ENCODE results near the gene SHCBP1. TPM values are rescaled to one million over a fixed set of nuclear protein-coding genes. Genes with fewer than 3 reads are reported as not detected.
"Not testable (repeated sequence)": the region's sequence is repeated elsewhere in the genome, so short reads cannot be mapped to it uniquely, and the experiment has no call there.

SHCBP1 gene
- total and polyA plus RNA-seq, 4 experiments from 2014 or later, result 0.11 to 0.55 (median 0.43) TPM

DNA sequence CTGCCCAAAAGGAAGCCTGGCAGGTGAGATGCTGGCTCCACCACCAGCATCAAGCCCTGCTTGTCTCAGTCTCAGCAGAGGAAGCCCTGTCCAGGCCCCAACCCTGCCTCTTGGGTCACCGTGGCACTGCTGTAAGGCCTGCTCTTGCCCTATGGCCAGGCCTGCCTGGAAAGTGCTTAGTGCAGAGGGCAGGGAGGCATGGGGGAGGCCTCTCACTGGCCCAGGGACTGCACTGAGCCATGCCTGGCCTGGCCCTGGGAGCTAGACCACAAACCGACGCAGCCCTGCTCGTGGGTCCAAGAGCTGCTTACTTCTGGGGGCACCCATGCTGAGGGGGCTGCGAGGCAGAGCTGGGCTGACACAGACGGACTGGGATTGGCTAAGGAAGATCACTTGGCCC is 3.7 kb upstream of the SHCBP1 start:
- H3K9me3 Mint-ChIP-seq; H3K27me3 ChIP-seq (ENCODE audit: insufficient read depth, low read length); CTCF ChIA-PET (ENCODE audit: partially characterized antibody); DNase-seq; H3K27ac Mint-ChIP-seq; H3K9me3 ChIP-seq (ENCODE audit: control insufficient read depth in 1 of 2, low read length in 2 of 2); H3K4me3 Mint-ChIP-seq; H3K36me3 Mint-ChIP-seq; POLR2A ChIA-PET (ENCODE audit: partially characterized antibody); H3K36me3 ChIP-seq (ENCODE audit: insufficient read depth, low read length); H3K27me3 Mint-ChIP-seq; H3K4me3 ChIP-seq (ENCODE audit: low read length in 2 of 2); H3K27ac ChIP-seq (ENCODE audit: low read depth, low read length): not testable (repeated sequence)
- intact Hi-C loops (cut with micrococcal nuclease), result loop anchor here (5.0 kb wide), 1 partner anchor 347 kb away; the partner anchor contains the start of gene DNAJA2
- H3K4me1 ChIP-seq (ENCODE audit: insufficient read depth, low read length), result peaks cover 16% of the 10 kb centered on the region
- H3K4me1 Mint-ChIP-seq, result peaks cover 15 to 21% (median 16%) of the 10 kb centered on the region in 4 donors

DNA sequence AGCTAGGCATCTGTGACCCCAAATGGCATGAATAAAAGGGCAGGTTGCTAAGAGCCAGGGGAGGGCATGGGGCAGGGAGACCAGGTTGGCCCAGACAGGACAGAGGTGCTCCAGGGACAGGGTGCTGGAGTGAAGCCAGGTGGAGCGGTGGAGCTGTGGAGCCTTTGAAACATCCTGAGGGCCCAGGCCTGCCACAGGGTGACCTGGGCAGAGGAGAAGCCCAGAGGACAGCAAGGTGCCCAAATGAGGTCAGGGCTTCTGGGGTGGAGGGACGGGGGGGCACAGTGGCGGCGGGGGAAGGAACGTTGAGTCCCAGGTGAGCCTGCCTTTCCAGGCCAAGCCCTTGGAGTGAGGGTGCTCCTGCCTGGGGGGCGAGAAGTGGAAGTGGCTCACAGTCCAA is 2.5 kb upstream of the SHCBP1 start:
- H3K36me3 ChIP-seq (ENCODE audit: insufficient read depth, low read length); H3K27ac Mint-ChIP-seq; H3K9me3 Mint-ChIP-seq; CTCF ChIA-PET (ENCODE audit: partially characterized antibody); H3K4me3 Mint-ChIP-seq; H3K27me3 ChIP-seq (ENCODE audit: insufficient read depth, low read length); DNase-seq; H3K36me3 Mint-ChIP-seq; H3K27ac ChIP-seq (ENCODE audit: low read depth, low read length); H3K27me3 Mint-ChIP-seq; H3K4me3 ChIP-seq (ENCODE audit: low read length in 2 of 2); H3K9me3 ChIP-seq (ENCODE audit: control insufficient read depth in 1 of 2, low read length in 2 of 2); POLR2A ChIA-PET (ENCODE audit: partially characterized antibody): not testable (repeated sequence)
- intact Hi-C loops (cut with micrococcal nuclease), result loop anchor here (5.0 kb wide), 1 partner anchor 349 kb away; the partner anchor contains the start of gene DNAJA2
- H3K4me1 ChIP-seq (ENCODE audit: insufficient read depth, low read length), result peaks cover 16% of the 10 kb centered on the region
- peaks cover 15 to 21% (median 17%) of the 10 kb centered on the region in 4 donors for H3K4me1 Mint-ChIP-seq

DNA sequence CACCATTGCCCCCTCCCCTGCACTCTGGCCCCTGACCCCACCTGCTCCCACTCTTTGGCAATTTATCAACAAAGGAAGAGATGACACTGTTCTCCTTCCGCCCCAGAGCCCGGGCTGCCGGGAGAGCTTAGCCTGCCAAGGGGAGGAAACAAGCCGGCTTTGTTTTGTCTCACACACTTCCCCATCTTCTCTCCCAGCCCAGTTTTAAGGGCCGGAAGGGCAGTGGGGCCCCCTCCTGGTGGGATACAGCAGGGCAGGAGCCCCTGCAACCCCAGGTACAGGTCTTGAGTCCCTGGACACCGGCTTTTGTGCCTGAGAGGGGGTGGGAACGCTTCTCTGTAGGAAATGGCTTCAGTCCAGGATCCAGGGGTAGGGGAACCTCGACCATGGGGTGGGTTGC is 2.1 kb upstream of the SHCBP1 start:
- H3K4me1 ChIP-seq (ENCODE audit: insufficient read depth, low read length), result peaks cover 16% of the 10 kb centered on the region
- H3K27me3 Mint-ChIP-seq; DNase-seq; POLR2A ChIA-PET (ENCODE audit: partially characterized antibody); H3K9me3 Mint-ChIP-seq; H3K27ac ChIP-seq (ENCODE audit: low read depth, low read length); H3K36me3 ChIP-seq (ENCODE audit: insufficient read depth, low read length); H3K9me3 ChIP-seq (ENCODE audit: control insufficient read depth in 1 of 2, low read length in 2 of 2); H3K4me3 Mint-ChIP-seq; H3K36me3 Mint-ChIP-seq; H3K27ac Mint-ChIP-seq; CTCF ChIA-PET (ENCODE audit: partially characterized antibody); H3K4me3 ChIP-seq (ENCODE audit: low read length in 2 of 2); H3K27me3 ChIP-seq (ENCODE audit: insufficient read depth, low read length): not testable (repeated sequence)
- intact Hi-C loops (cut with micrococcal nuclease), result loop anchor here (5.0 kb wide), 1 partner anchor 349 kb away; the partner anchor contains the start of gene DNAJA2
- peaks cover 16 to 21% (median 17%) of the 10 kb centered on the region in 4 donors for H3K4me1 Mint-ChIP-seq

DNA sequence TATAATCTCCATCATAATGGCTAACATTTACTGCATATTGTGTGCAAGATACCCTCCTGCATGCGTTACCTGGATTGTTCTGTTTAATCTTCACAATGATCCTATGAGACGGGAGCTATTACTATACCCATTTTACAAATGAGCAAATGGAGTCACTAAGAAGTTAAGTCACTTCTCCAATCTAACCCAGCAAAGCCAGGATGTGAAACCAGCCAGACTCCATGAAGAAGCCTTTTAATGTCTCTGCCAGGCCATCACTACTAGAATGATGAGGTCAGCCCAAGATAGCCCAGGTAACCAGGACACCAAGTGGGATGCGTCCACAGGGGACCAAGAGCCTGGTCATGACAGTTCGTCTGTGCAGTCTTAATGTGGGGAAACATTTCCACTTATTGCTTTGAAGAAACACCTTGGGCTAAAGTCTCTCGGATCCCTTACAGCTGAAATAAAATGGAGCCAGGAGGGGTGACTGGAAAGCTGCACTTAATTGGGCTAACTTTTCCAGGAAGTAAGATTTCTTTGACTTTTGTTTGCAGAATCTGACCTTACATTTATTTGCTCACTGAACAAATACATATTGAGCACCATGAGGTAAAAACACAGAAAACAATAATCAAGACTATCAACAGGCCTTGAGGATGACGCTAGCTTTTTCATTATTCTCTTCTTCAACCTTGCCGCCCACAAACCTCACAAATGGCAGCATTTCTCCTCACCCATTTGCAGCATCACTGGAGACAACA is 926 bp upstream of the SHCBP1 start:
- peak overlapping the region in 5 of 7 donors; percentile 48 to 86 (median 76) for H3K27ac Mint-ChIP-seq
- no peak overlapping the region for H3K27ac ChIP-seq (ENCODE audit: low read depth, low read length)
- H3K4me1 Mint-ChIP-seq, result peaks cover 16 to 21% (median 17%) of the 10 kb centered on the region in 4 donors
- no peaks in the 10 kb centered on the region for H3K9me3 Mint-ChIP-seq
- peaks cover 16% of the 10 kb centered on the region for H3K4me1 ChIP-seq (ENCODE audit: insufficient read depth, low read length)
- H3K4me3 Mint-ChIP-seq, result peak overlapping the region; percentile 89 to 94 (median 90)
- ChIA-PET CTCF (ENCODE audit: partially characterized antibody) (no interaction called here), POLR2A (ENCODE audit: partially characterized antibody) (interaction anchor here (0.7 kb wide), 1 partner anchor 64 kb away, joined by 3 read pairs; no protein-coding TSS in a partner anchor)
- DNase-seq, result no peak
- H3K27me3 Mint-ChIP-seq, result no peaks in the 10 kb centered on the region
- no peaks in the 10 kb centered on the region for H3K36me3 Mint-ChIP-seq
- H3K36me3 ChIP-seq (ENCODE audit: insufficient read depth, low read length), result no peaks in the 10 kb centered on the region
- no peaks in the 10 kb centered on the region for H3K27me3 ChIP-seq (ENCODE audit: insufficient read depth, low read length)
- no peak overlapping the region for H3K4me3 ChIP-seq (ENCODE audit: low read length in 2 of 2)
- no peaks in the 10 kb centered on the region for H3K9me3 ChIP-seq (ENCODE audit: control insufficient read depth in 1 of 2, low read length in 2 of 2)
- intact Hi-C loops (cut with micrococcal nuclease), result loop anchor here (2.0 to 5.0 kb wide), 2 partner anchors 67 to 350 kb away; partner anchors contain the start of genes DNAJA2, ORC6 and VPS35

DNA sequence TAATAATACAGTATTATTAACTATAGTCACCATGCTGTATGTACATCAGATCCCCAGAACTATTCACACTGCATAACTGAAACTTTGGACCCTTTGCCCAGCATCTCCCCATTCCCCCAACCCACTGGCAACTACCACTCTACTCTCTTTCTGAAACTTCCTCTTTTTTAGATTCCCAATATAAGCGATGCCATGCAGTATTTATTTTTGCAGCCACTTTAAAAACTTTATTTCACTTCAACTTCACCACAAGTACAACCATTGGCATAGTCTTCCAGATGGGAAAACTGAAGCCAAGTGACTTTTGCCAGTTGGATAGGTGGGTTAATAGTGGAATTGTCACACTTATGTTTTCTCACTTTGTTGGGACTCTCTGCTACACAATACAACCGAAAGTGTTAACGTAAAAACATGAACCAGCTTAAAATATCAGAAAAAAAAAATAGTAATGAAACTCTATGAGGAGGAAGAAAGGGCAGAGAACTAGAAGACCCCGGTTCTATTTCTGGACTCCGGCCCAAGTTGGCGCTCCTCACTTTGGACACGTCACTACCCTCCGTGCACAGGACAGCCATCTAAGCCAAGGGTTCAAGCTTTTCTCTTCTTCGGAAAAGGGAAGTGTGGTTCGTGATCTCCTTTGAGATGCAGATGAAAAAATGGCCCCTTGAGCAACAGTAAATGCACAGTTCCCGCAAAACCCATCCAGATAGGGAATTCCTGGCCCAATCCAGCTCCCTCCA is 743 bp downstream of the SHCBP1 start:
- DNase-seq, result no peak
- peaks cover 17 to 21% (median 18%) of the 10 kb centered on the region in 4 donors for H3K4me1 Mint-ChIP-seq
- no peaks in the 10 kb centered on the region for H3K36me3 Mint-ChIP-seq
- ChIA-PET CTCF (ENCODE audit: partially characterized antibody) (no interaction called here), POLR2A (ENCODE audit: partially characterized antibody) (no interaction called here)
- H3K9me3 Mint-ChIP-seq, result no peaks in the 10 kb centered on the region
- intact Hi-C loops (cut with micrococcal nuclease), result loop anchor here (2.0 to 5.0 kb wide), 2 partner anchors 68 to 352 kb away; partner anchors contain the start of genes DNAJA2, ORC6 and VPS35
- Histone ChIP-seq H3K27ac (ENCODE audit: low read depth, low read length) (no peak overlapping the region), H3K4me3 (ENCODE audit: low read length in 2 of 2) (peak overlapping the region in 1 of 2 donors; percentile 53), H3K36me3 (ENCODE audit: insufficient read depth, low read length) (no peaks in the 10 kb centered on the region), H3K4me1 (ENCODE audit: insufficient read depth, low read length) (peaks cover 16% of the 10 kb centered on the region), H3K27me3 (ENCODE audit: insufficient read depth, low read length) (no peaks in the 10 kb centered on the region), H3K9me3 (ENCODE audit: control insufficient read depth in 1 of 2, low read length in 2 of 2) (no peaks in the 10 kb centered on the region)
- peak overlapping the region in 4 of 7 donors; percentile 8 to 84 (median 60) for H3K27ac Mint-ChIP-seq
- H3K4me3 Mint-ChIP-seq, result peak overlapping the region; percentile 82 to 92 (median 90)
- no peaks in the 10 kb centered on the region for H3K27me3 Mint-ChIP-seq

DNA sequence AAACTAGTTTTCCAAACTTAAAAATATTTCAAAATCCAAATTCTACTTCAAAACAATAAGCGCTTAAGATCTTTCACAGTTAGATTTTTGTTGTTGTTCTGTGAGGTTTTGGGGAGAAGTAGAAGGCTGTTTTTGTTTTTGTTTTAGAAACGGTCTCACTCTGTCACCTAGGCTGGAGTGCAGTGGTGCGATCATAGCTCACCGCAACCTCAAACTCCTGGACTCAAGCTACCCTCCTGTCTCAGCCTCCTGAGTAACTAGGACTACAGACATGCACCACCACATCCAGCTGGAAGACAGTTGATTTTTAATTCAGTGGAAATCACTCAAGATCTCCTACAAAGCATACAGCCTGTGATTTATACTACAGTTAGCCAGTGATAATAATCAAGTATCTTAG is 2.7 kb downstream of the SHCBP1 start:
- Histone ChIP-seq H3K27me3 (ENCODE audit: insufficient read depth, low read length) (no peaks in the 10 kb centered on the region), H3K27ac (ENCODE audit: low read depth, low read length) (no peak overlapping the region), H3K4me1 (ENCODE audit: insufficient read depth, low read length) (peaks cover 16% of the 10 kb centered on the region), H3K9me3 (ENCODE audit: control insufficient read depth in 1 of 2, low read length in 2 of 2) (no peaks in the 10 kb centered on the region), H3K4me3 (ENCODE audit: low read length in 2 of 2) (no peak overlapping the region), H3K36me3 (ENCODE audit: insufficient read depth, low read length) (no peaks in the 10 kb centered on the region)
- intact Hi-C loops (cut with micrococcal nuclease), result no loop called here
- no peak for DNase-seq
- peaks cover 17 to 21% (median 18%) of the 10 kb centered on the region in 4 donors for H3K4me1 Mint-ChIP-seq
- ChIA-PET CTCF (ENCODE audit: partially characterized antibody) (interaction anchor here (1.2 to 3.7 kb wide), 3 partner anchors 11 to 64 kb away, joined by 3 to 19 read pairs (median 3); no protein-coding TSS in a partner anchor), POLR2A (ENCODE audit: partially characterized antibody) (no interaction called here)
- peak overlapping the region in 1 of 7 donors; percentile 1 for H3K27ac Mint-ChIP-seq
- no peaks in the 10 kb centered on the region for H3K27me3 Mint-ChIP-seq
- no peaks in the 10 kb centered on the region for H3K36me3 Mint-ChIP-seq
- no peak overlapping the region for H3K4me3 Mint-ChIP-seq
- no peaks in the 10 kb centered on the region for H3K9me3 Mint-ChIP-seq

DNA sequence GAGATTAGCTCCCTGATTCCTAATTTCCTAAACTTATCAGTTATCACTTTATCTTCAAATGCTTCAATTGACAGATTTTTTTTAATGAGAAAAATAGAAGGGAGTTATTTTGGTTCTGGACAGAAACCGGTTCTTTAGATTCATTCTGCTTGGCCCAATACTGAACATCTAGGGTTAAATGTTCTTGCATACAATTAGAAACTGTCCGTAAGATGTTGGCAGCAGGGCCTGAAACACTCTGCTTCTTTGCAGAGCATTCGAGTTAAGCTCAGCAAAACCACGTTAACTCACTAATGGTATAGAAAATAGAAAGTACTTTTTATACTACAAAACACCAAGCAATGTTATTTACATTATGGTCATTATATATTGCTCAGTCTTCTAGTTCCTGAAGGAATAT is 7.2 kb downstream of the SHCBP1 start:
- Mint-ChIP-seq H3K36me3 (no peaks in the 10 kb centered on the region), H3K27me3 (no peaks in the 10 kb centered on the region), H3K27ac (no peak overlapping the region), H3K4me3 (no peak overlapping the region), H3K4me1 (peaks cover 0 to 4% (median under 1%) of the 10 kb centered on the region in 4 donors), H3K9me3 (no peaks in the 10 kb centered on the region)
- no peaks in the 10 kb centered on the region for H3K9me3 ChIP-seq (ENCODE audit: control insufficient read depth in 1 of 2, low read length in 2 of 2)
- no peak overlapping the region for H3K27ac ChIP-seq (ENCODE audit: low read depth, low read length)
- no peaks in the 10 kb centered on the region for H3K36me3 ChIP-seq (ENCODE audit: insufficient read depth, low read length)
- CTCF ChIA-PET (ENCODE audit: partially characterized antibody), result no interaction called here
- intact Hi-C loops (cut with micrococcal nuclease), result no loop called here
- POLR2A ChIA-PET (ENCODE audit: partially characterized antibody), result no interaction called here
- H3K4me3 ChIP-seq (ENCODE audit: low read length in 2 of 2), result no peak overlapping the region
- H3K4me1 ChIP-seq (ENCODE audit: insufficient read depth, low read length), result peaks cover 15% of the 10 kb centered on the region
- DNase-seq, result no peak
- H3K27me3 ChIP-seq (ENCODE audit: insufficient read depth, low read length), result no peaks in the 10 kb centered on the region
